Myometrial cell (primary cell): ENCODE measurements around the gene APCDD1L. TPM values are rescaled to one million over a fixed set of nuclear protein-coding genes. Genes with fewer than 3 reads are reported as not detected.

ENCODE experiments used
- total RNA-seq: library from RNA; depleted of rRNA; stranded (reverse); fragments of >200 nt; gene quantifications from 2 replicates; pipeline ENCODE4 v1.2.3, GENCODE V29; 2015

APCDD1L gene
- 31.0 and 36.9 TPM in 2 replicates for total RNA-seq

GRCh38 chr20:58515233-58516212 lies at the start of gene APCDD1L:
Gene APCDD1L, minus strand, starts transcription at chr20:58515399. Its CDS starts 692 bp downstream, at chr20:58514707.

Other genes starting within 250 kb of the APCDD1L start
- 9.2 and 13.3 TPM in 2 replicates for gene RAB22A, start 205.7 kb downstream of the APCDD1L start, total RNA-seq
- gene VAPB, start 126.2 kb downstream of the APCDD1L start, total RNA-seq = 6.3 and 13.1 TPM in 2 replicates
- 16.0 and 17.6 TPM in 2 replicates for gene STX16, start 135.9 kb upstream of the APCDD1L start, total RNA-seq
- 17.4 and 31.1 TPM in 2 replicates for gene NPEPL1, start 177.4 kb upstream of the APCDD1L start, total RNA-seq